ENCODE data around the gene ELMOD1. TPM values are rescaled to one million over a fixed set of nuclear protein-coding genes. Genes with fewer than 3 reads are reported as not detected.

The ELMOD1 gene
- total and polyA plus RNA-seq, 2 experiments from 2014 or later, result 1.2 to 1.6 TPM

DNA sequence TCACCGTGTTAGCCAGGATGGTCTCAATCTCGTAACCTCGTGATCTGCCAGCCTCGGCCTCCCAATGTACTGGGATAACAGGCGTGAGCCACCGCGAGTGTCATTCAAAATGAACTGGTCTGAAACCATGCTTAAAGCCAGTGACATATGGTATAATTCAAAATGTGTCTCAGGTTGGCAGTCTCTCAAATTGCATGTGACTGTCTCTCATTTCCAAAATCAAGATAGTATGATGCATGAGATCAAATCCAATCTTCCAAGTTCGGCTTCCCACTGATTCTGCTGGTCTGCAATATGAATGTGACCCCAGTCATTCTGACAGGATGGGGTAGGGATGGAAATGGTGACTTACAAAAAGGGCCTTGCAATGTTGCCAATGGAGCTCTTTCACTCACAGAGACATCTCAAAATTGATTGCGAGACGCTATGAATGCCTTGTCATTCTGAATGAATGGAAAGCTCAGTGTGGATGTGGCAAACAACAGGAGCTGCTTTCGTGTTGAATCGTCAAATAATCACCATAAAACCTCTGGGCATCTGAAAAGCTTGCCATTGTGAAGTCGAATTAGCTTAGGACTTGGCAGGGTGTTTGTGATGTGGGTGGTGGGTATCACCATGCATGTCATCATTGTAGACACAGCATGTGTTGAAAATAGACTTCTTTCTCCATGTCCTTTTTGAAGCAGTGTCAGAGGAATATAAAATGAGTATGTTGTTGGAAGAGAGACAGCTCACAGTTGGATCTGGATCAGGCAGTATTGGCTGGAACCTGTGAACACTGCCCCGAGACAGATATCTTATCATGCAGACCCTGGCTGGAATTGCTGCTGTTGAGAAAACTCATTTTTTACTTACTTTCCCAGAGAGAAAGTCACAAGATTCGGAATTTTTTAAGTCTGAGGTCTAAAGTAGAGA is 108.7 kb downstream of the ELMOD1 start (continued):
- TF ChIP-seq, protein P1, sequence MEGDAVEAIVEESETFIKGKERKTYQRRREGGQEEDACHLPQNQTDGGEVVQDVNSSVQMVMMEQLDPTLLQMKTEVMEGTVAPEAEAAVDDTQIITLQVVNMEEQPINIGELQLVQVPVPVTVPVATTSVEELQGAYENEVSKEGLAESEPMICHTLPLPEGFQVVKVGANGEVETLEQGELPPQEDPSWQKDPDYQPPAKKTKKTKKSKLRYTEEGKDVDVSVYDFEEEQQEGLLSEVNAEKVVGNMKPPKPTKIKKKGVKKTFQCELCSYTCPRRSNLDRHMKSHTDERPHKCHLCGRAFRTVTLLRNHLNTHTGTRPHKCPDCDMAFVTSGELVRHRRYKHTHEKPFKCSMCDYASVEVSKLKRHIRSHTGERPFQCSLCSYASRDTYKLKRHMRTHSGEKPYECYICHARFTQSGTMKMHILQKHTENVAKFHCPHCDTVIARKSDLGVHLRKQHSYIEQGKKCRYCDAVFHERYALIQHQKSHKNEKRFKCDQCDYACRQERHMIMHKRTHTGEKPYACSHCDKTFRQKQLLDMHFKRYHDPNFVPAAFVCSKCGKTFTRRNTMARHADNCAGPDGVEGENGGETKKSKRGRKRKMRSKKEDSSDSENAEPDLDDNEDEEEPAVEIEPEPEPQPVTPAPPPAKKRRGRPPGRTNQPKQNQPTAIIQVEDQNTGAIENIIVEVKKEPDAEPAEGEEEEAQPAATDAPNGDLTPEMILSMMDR (conservative IDR thresholded peaks at IDR 0.05; ENCODE audit: low read depth in 2 of 2), result no peak
- TF ChIP-seq EZH2 (IDR thresholded peaks at IDR 0.05; ENCODE audit: low read depth, unreplicated experiment) (no peak), EZH2phosphoT487 (IDR thresholded peaks at IDR 0.05; ENCODE audit: unreplicated experiment) (no peak), CREB1 (CRISPR knock-in tag; IDR thresholded peaks at IDR 0.05; ENCODE audit: low read depth) (no peak), REST (IDR thresholded peaks at IDR 0.05; ENCODE audit: unreplicated experiment) (no peak), ZNF331 (CRISPR knock-in tag; IDR thresholded peaks at IDR 0.05; ENCODE audit: low read depth) (no peak)

GRCh38 chr11:107702109-107702660 is 111.2 kb downstream of the ELMOD1 start:
- Mint-ChIP-seq H3K4me3 (no peak overlapping the region), H3K9me3 (no peaks in the 10 kb centered on the region), H3K27me3 (ENCODE audit: insufficient read depth, low read depth, poor library complexity) (no peaks in the 10 kb centered on the region), H3K36me3 (ENCODE audit: low read depth) (no peaks in the 10 kb centered on the region), H3K27ac (no peak overlapping the region), H3K4me1 (peaks cover 18% of the 10 kb centered on the region)
- DNase-seq (ENCODE audit: low spot score) (no peak), ATAC-seq (no peak)
- Histone ChIP-seq H3K27ac (ENCODE audit: low read depth) (no peak overlapping the region), H3F3A (replicated peaks; ENCODE audit: low read depth) (no peaks in the 10 kb centered on the region), H3K27me3 (ENCODE audit: insufficient read depth) (peaks cover 8% of the 10 kb centered on the region), H2AFZ (no peak overlapping the region), H3K4me3 (no peak overlapping the region), H3K4me2 (no peak overlapping the region), H3K36me3 (ENCODE audit: insufficient read depth) (no peaks in the 10 kb centered on the region), H4K20me1 (replicated peaks; ENCODE audit: insufficient read depth) (no peaks in the 10 kb centered on the region), H3K9me2 (ENCODE audit: insufficient read depth) (no peaks in the 10 kb centered on the region), H3K79me2 (replicated peaks; ENCODE audit: insufficient read depth) (no peaks in the 10 kb centered on the region), H3K4me1 (ENCODE audit: insufficient read depth) (peaks cover 21% of the 10 kb centered on the region)
- no peak for TF ChIP-seq POLR2AphosphoS5 (IDR thresholded peaks at IDR 0.05; ENCODE audit: low read depth)
- no peak for TF ChIP-seq CREB1 (CRISPR knock-in tag; IDR thresholded peaks at IDR 0.05; ENCODE audit: low read depth)

All from GM23338 (cell line).